Esophagus squamous epithelium (tissue), 5 donors: ENCODE data around the gene ARHGEF33. TPM values are rescaled to one million over a fixed set of nuclear protein-coding genes. Genes with fewer than 3 reads are reported as not detected.

Experiments used
- DNase-seq: peaks from one replicate; lab custom pipeline; 2025; lab: John Stamatoyannopoulos, UW
- H3K27ac ChIP-seq, 4 donors: fragments of 200-600 bp; sonication (generic); one replicate each; pipeline ENCODE4 v1.5.1; 2016 to 2019; ENCODE audit warnings: mild to moderate bottlenecking in 1 of 4
- H3K27me3 ChIP-seq, 4 donors: fragments of 200-600 bp; sonication (generic); 1 replicate in 3 of 4; 2 replicates in 1 of 4; pipeline versions ENCODE4 v1.5.1 to v1.6.0; 2017 to 2021; ENCODE audit warnings: antibody characterized with exemption in 1 of 4
- H3K36me3 ChIP-seq, 3 donors: fragments of 200-600 bp; sonication (generic); one replicate each; pipeline ENCODE4 v1.5.1; 2016 to 2019
- H3K4me1 ChIP-seq, 3 donors: fragments of 200-600 bp; sonication (generic); one replicate each; pipeline ENCODE4 v1.5.1; 2017 to 2019
- H3K4me3 ChIP-seq, 4 donors: fragments of 200-600 bp; sonication (generic); 1 replicate in 3 of 4; 2 replicates in 1 of 4; pipeline ENCODE4 v1.5.1; 2016 to 2019; ENCODE audit warnings: mild to moderate bottlenecking in 2 of 4, moderate library complexity in 1 of 4
- H3K9me3 ChIP-seq, 3 donors: fragments of 200-600 bp; sonication (generic); one replicate each; pipeline ENCODE4 v1.5.1; 2016 to 2019
- CTCF ChIP-seq, 6 experiments: fragments of 450-650 bp in 4 of 6; fragments of 200-600 bp in 2 of 6; sonication (generic) in 2 of 6; IDR thresholded peaks; one replicate each; pipeline ENCODE4 v1.5.1; 2016 to 2019; ENCODE audit warnings: antibody characterized with exemption in 6 of 6, mild to moderate bottlenecking in 4 of 6, moderate library complexity in 4 of 6
- POLR2A ChIP-seq, 4 donors: fragments of 450-650 bp; IDR thresholded peaks; one replicate each; pipeline ENCODE4 v1.6.1; 2017; ENCODE audit warnings: antibody characterized with exemption in 4 of 4, mild to moderate bottlenecking in 4 of 4, moderate library complexity in 3 of 4
- WGBS, 2 donors: methylation state at CpG; one replicate each; pipeline ENCODE4 v1.1.5; 2018; 5-methylcytosine and 5-hydroxymethylcytosine counted together
- intact Hi-C: fragments of 100-400 bp; cut with DNase I; formaldehyde crosslinking; loops from one replicate; pipeline ENCODE4 v1.15.0; 2022
- total RNA-seq, 4 donors: library from RNA; depleted of rRNA; stranded (reverse); fragments of >200 nt; gene quantifications; one replicate each; pipeline ENCODE4 v1.1.0, GENCODE V29; 2016
- donor health status: DM: yes; HTN: yes; CAD: no.

Gene ARHGEF33
- total RNA-seq, 4 donors from 2014 or later, result 0.04 to 0.49 (median 0.35) TPM

GRCh38 chr2:38981003-38981669 lies 91.5 kb downstream of the ARHGEF33 start:
- intact Hi-C loops, result no loop called here
- no peak overlapping the region for H3K27ac ChIP-seq
- WGBS, 2 donors, result 88 to 92% methylated on average over 3 of the region's 3 CpGs
- no peak for DNase-seq
- H3K9me3 ChIP-seq, result no peaks in the 10 kb centered on the region
- H3K4me1 ChIP-seq, result no peaks in the 10 kb centered on the region
- TF ChIP-seq POLR2A (IDR thresholded peaks at IDR 0.05) (no peak), CTCF (IDR thresholded peaks at IDR 0.05) (no peak)
- H3K27me3 ChIP-seq, result no peaks in the 10 kb centered on the region
- peaks cover 0 to 29% (median 12%) of the 10 kb centered on the region in 3 donors for H3K36me3 ChIP-seq
- no peak overlapping the region for H3K4me3 ChIP-seq

GRCh38 chr2:38981670-38982357 lies 92.1 kb downstream of the ARHGEF33 start:
- Histone ChIP-seq H3K4me3 (no peak overlapping the region), H3K9me3 (no peaks in the 10 kb centered on the region), H3K36me3 (peaks cover 0 to 36% (median 12%) of the 10 kb centered on the region in 3 donors), H3K4me1 (no peaks in the 10 kb centered on the region), H3K27ac (no peak overlapping the region), H3K27me3 (no peaks in the 10 kb centered on the region)
- intact Hi-C loops, result no loop called here
- DNase-seq, result no peak
- WGBS, 2 donors, result 86 to 89% methylated on average over 8 of the region's 8 CpGs
- TF ChIP-seq POLR2A (IDR thresholded peaks at IDR 0.05) (no peak), CTCF (IDR thresholded peaks at IDR 0.05) (no peak)

- peaks cover 0 to 43% (median 12%) of the 10 kb centered on the region in 3 donors for H3K36me3 ChIP-seq
- TF ChIP-seq POLR2A (IDR thresholded peaks at IDR 0.05) (no peak), CTCF (IDR thresholded peaks at IDR 0.05) (no peak)
- 93 to 96% methylated on average over 1 of the region's 1 CpG for WGBS, 2 donors
- H3K9me3 ChIP-seq, result no peaks in the 10 kb centered on the region
- no peaks in the 10 kb centered on the region for H3K4me1 ChIP-seq
- H3K27ac ChIP-seq, result no peak overlapping the region
- no peaks in the 10 kb centered on the region for H3K27me3 ChIP-seq
- intact Hi-C loops, result no loop called here
- H3K4me3 ChIP-seq, result no peak overlapping the region
- no peak for DNase-seq
Measured at GRCh38 chr2:38982498-38982897, 92.8 kb downstream of the ARHGEF33 start.

GRCh38 chr2:38988716-38989115 lies 99.0 kb downstream of the ARHGEF33 start:
- Histone ChIP-seq H3K27me3 (no peaks in the 10 kb centered on the region), H3K4me1 (no peaks in the 10 kb centered on the region), H3K4me3 (no peak overlapping the region), H3K36me3 (peaks cover 0 to 91% (median 12%) of the 10 kb centered on the region in 3 donors), H3K9me3 (no peaks in the 10 kb centered on the region), H3K27ac (no peak overlapping the region)
- 96 to 100% methylated on average over 1 of the region's 1 CpG for WGBS, 2 donors
- DNase-seq, result no peak
- TF ChIP-seq POLR2A (IDR thresholded peaks at IDR 0.05), result no peak
- no peak for TF ChIP-seq CTCF (IDR thresholded peaks at IDR 0.05)
- intact Hi-C loops, result no loop called here

- intact Hi-C loops, result no loop called here
- no peak for DNase-seq
- 72 to 73% methylated on average over 2 of the region's 2 CpGs for WGBS, 2 donors
- H3K4me1 ChIP-seq, result no peaks in the 10 kb centered on the region
- H3K4me3 ChIP-seq, result no peak overlapping the region
- peaks cover 0 to 94% (median 0%) of the 10 kb centered on the region in 3 donors for H3K36me3 ChIP-seq
- H3K27me3 ChIP-seq, result no peaks in the 10 kb centered on the region
- TF ChIP-seq POLR2A (IDR thresholded peaks at IDR 0.05), result no peak
- no peak for TF ChIP-seq CTCF (IDR thresholded peaks at IDR 0.05)
- H3K9me3 ChIP-seq, result no peaks in the 10 kb centered on the region
- no peak overlapping the region for H3K27ac ChIP-seq
Measured at GRCh38 chr2:38991899-38992298, 102.2 kb downstream of the ARHGEF33 start.
